ENCODE results near the gene C1orf167.

Gene C1orf167

GRCh38 chr1:11835441-11836225, 73.6 kb downstream of the C1orf167 start:
- Histone ChIP-seq H3K4me1 (ENCODE audit: control insufficient read depth in 2 of 2, insufficient read depth in 1 of 2, low read depth in 1 of 2, low read length in 2 of 2) (no peaks in the 10 kb centered on the region), H3K9ac (ENCODE audit: low read depth, low read length, poor library complexity) (peak overlapping the region; percentile 16), H2BK5ac (ENCODE audit: low read length) (no peak overlapping the region), H3K36me3 (replicated peaks in 1 of 2; ENCODE audit: control insufficient read depth in 2 of 2, insufficient read depth in 2 of 2, low read length in 2 of 2) (peaks cover 76 to 96% of the 10 kb centered on the region in 2 donors), H3K14ac (ENCODE audit: low read length) (no peak overlapping the region), H2AFZ (ENCODE audit: low read length) (no peak overlapping the region), H3K9me3 (replicated peaks in 1 of 2; ENCODE audit: control insufficient read depth in 2 of 2, insufficient read depth in 1 of 2, low read depth in 1 of 2, low read length in 2 of 2) (peaks cover 0 to 2% of the 10 kb centered on the region in 2 donors), H2BK120ac (ENCODE audit: low read depth, low read length) (no peak overlapping the region), H3K4me3 (ENCODE audit: low read length in 2 of 2) (no peak overlapping the region), H3K4ac (ENCODE audit: low read length) (no peak overlapping the region), H4K8ac (ENCODE audit: low read depth, low read length) (no peak overlapping the region), H3K18ac (ENCODE audit: low read length) (no peak overlapping the region), H2BK12ac (ENCODE audit: low read length) (no peak overlapping the region), H2BK15ac (ENCODE audit: low read length) (no peak overlapping the region), H3K23ac (ENCODE audit: low read depth, low read length, poor library complexity) (peak overlapping the region; percentile 25), H2AK5ac (ENCODE audit: low read depth, low read length) (no peak overlapping the region), H4K91ac (ENCODE audit: low read depth, low read length, poor library complexity) (no peak overlapping the region), H3K27ac (replicated peaks; ENCODE audit: low read length) (no peak overlapping the region), H3K27me3 (ENCODE audit: control insufficient read depth in 3 of 3, insufficient read depth in 3 of 3, low read depth in 1 of 3, low read length in 3 of 3) (peaks cover 0 to 1% (median 0%) of the 10 kb centered on the region in 3 experiments), H3K79me1 (ENCODE audit: low read depth, low read length) (peaks cover 4% of the 10 kb centered on the region), H3K4me2 (ENCODE audit: insufficient read depth, low read length, poor library complexity, severe bottlenecking) (no peak overlapping the region)
- no peak for DNase-seq (ENCODE audit: low spot score)
- WGBS, 2 donors (ENCODE audit: extremely low coverage in 2 of 2, insufficient read length in 2 of 2, insufficient replicate concordance in 1 of 2) = no CpG with 5 or more reads among the region's 28 CpGs

GRCh38 chr1:11836955-11837766, 75.2 kb downstream of the C1orf167 start:
- Histone ChIP-seq H4K8ac (ENCODE audit: low read depth, low read length) (peak overlapping the region; percentile 23), H3K36me3 (replicated peaks in 1 of 2; ENCODE audit: control insufficient read depth in 2 of 2, insufficient read depth in 2 of 2, low read length in 2 of 2) (peaks cover 85 to 99% of the 10 kb centered on the region in 2 donors), H2BK120ac (ENCODE audit: low read depth, low read length) (no peak overlapping the region), H3K4me3 (ENCODE audit: low read length in 2 of 2) (no peak overlapping the region), H2BK12ac (ENCODE audit: low read length) (no peak overlapping the region), H3K14ac (ENCODE audit: low read length) (no peak overlapping the region), H2AK5ac (ENCODE audit: low read depth, low read length) (no peak overlapping the region), H3K4me1 (ENCODE audit: control insufficient read depth in 2 of 2, insufficient read depth in 1 of 2, low read depth in 1 of 2, low read length in 2 of 2) (no peaks in the 10 kb centered on the region), H3K27ac (replicated peaks; ENCODE audit: low read length) (no peak overlapping the region), H2BK5ac (ENCODE audit: low read length) (no peak overlapping the region), H3K79me1 (ENCODE audit: low read depth, low read length) (peaks cover 4% of the 10 kb centered on the region), H3K27me3 (ENCODE audit: control insufficient read depth in 3 of 3, insufficient read depth in 3 of 3, low read depth in 1 of 3, low read length in 3 of 3) (peaks cover 0 to 1% (median 0%) of the 10 kb centered on the region in 3 experiments), H3K23ac (ENCODE audit: low read depth, low read length, poor library complexity) (no peak overlapping the region), H3K4me2 (ENCODE audit: insufficient read depth, low read length, poor library complexity, severe bottlenecking) (no peak overlapping the region), H3K9ac (ENCODE audit: low read depth, low read length, poor library complexity) (no peak overlapping the region), H4K91ac (ENCODE audit: low read depth, low read length, poor library complexity) (no peak overlapping the region), H3K18ac (ENCODE audit: low read length) (no peak overlapping the region), H2BK15ac (ENCODE audit: low read length) (no peak overlapping the region), H2AFZ (ENCODE audit: low read length) (no peak overlapping the region), H3K4ac (ENCODE audit: low read length) (no peak overlapping the region), H3K9me3 (replicated peaks in 1 of 2; ENCODE audit: control insufficient read depth in 2 of 2, insufficient read depth in 1 of 2, low read depth in 1 of 2, low read length in 2 of 2) (peaks cover 0 to 2% of the 10 kb centered on the region in 2 donors)
- no peak for DNase-seq (ENCODE audit: low spot score)
- no CpG with 5 or more reads among the region's 36 CpGs for WGBS, 2 donors (ENCODE audit: extremely low coverage in 2 of 2, insufficient read length in 2 of 2, insufficient replicate concordance in 1 of 2)

GRCh38 chr1:11837767-11838348, 75.9 kb downstream of the C1orf167 start:
- Histone ChIP-seq H2BK15ac (ENCODE audit: low read length) (no peak overlapping the region), H3K36me3 (replicated peaks in 1 of 2; ENCODE audit: control insufficient read depth in 2 of 2, insufficient read depth in 2 of 2, low read length in 2 of 2) (peaks cover 89 to 99% of the 10 kb centered on the region in 2 donors), H2BK12ac (ENCODE audit: low read length) (no peak overlapping the region), H3K4me3 (ENCODE audit: low read length in 2 of 2) (no peak overlapping the region), H3K14ac (ENCODE audit: low read length) (no peak overlapping the region), H3K27me3 (ENCODE audit: control insufficient read depth in 3 of 3, insufficient read depth in 3 of 3, low read depth in 1 of 3, low read length in 3 of 3) (peaks cover 0 to 1% (median 0%) of the 10 kb centered on the region in 3 experiments), H3K79me1 (ENCODE audit: low read depth, low read length) (peaks cover 4% of the 10 kb centered on the region), H2BK5ac (ENCODE audit: low read length) (no peak overlapping the region), H2AK5ac (ENCODE audit: low read depth, low read length) (no peak overlapping the region), H3K18ac (ENCODE audit: low read length) (no peak overlapping the region), H2BK120ac (ENCODE audit: low read depth, low read length) (no peak overlapping the region), H3K4ac (ENCODE audit: low read length) (no peak overlapping the region), H3K9ac (ENCODE audit: low read depth, low read length, poor library complexity) (no peak overlapping the region), H3K9me3 (replicated peaks in 1 of 2; ENCODE audit: control insufficient read depth in 2 of 2, insufficient read depth in 1 of 2, low read depth in 1 of 2, low read length in 2 of 2) (peaks cover 0 to 2% of the 10 kb centered on the region in 2 donors), H4K8ac (ENCODE audit: low read depth, low read length) (no peak overlapping the region), H3K23ac (ENCODE audit: low read depth, low read length, poor library complexity) (no peak overlapping the region), H2AFZ (ENCODE audit: low read length) (no peak overlapping the region), H3K27ac (replicated peaks; ENCODE audit: low read length) (no peak overlapping the region), H3K4me1 (ENCODE audit: control insufficient read depth in 2 of 2, insufficient read depth in 1 of 2, low read depth in 1 of 2, low read length in 2 of 2) (no peaks in the 10 kb centered on the region), H3K4me2 (ENCODE audit: insufficient read depth, low read length, poor library complexity, severe bottlenecking) (no peak overlapping the region), H4K91ac (ENCODE audit: low read depth, low read length, poor library complexity) (no peak overlapping the region)
- no peak for DNase-seq (ENCODE audit: low spot score)
- no CpG with 5 or more reads among the region's 11 CpGs for WGBS, 2 donors (ENCODE audit: extremely low coverage in 2 of 2, insufficient read length in 2 of 2, insufficient replicate concordance in 1 of 2)

All from neuronal stem cell (in vitro differentiated cells).